Cardiac muscle cell (in vitro differentiated cells and primary cell): ENCODE results near the gene KIAA1549. TPM values are rescaled to one million over a fixed set of nuclear protein-coding genes. Genes with fewer than 3 reads are reported as not detected.

Experiments
- DNase-seq, 2 donors: peaks; one replicate each; pipeline versions ENCODE4 v3.0.0 to v3.0.0-alpha.2; 2010 to 2017; ENCODE audit warnings: low read depth in 1 of 2, low spot score in 1 of 2
- H3K27ac ChIP-seq: fragments of 200-600 bp; sonication (generic); 2 replicates; pipeline ENCODE4 v1.5.1; 2016
- H3K27me3 ChIP-seq: fragments of 200-600 bp; sonication (generic); 2 replicates; pipeline ENCODE4 v1.6.0; 2016; ENCODE audit warnings: control low read depth
- H3K36me3 ChIP-seq: fragments of 200-600 bp; sonication (generic); 2 replicates; pipeline ENCODE4 v1.5.1; 2016; ENCODE audit warnings: control low read depth
- H3K4me1 ChIP-seq: fragments of 200-600 bp; sonication (generic); 2 replicates; pipeline ENCODE4 v1.8.1; 2017; ENCODE audit warnings: low read depth, mild to moderate bottlenecking, mixed run types
- H3K4me3 ChIP-seq: fragments of 200-600 bp; sonication (generic); 2 replicates; pipeline ENCODE4 v1.5.1; 2016; ENCODE audit warnings: mild to moderate bottlenecking
- H3K9me3 ChIP-seq: fragments of 200-600 bp; sonication (generic); 2 replicates; pipeline ENCODE4 v1.5.1; 2017; ENCODE audit warnings: low read depth, mild to moderate bottlenecking, control low read depth
- polyA plus RNA-seq: library from polyadenylated mRNA; unstranded; fragments of >200 nt; fragmentation: Nextera tagmentation; extraction: Ambion mirVana; gene quantifications from 2 replicates; pipeline ENCODE4 v1.2.1, GENCODE V29; 2016
- total RNA-seq: library from RNA; depleted of rRNA; stranded (reverse); fragments of >200 nt; gene quantifications from 2 replicates; pipeline ENCODE4 v1.2.3, GENCODE V29; 2016
- TF ChIP-seq, protein P1 (sequence below): IDR thresholded peaks from 2 replicates; pipeline ENCODE4 v1.5.1; 2012; ENCODE audit warnings: low read depth, mild to moderate bottlenecking, low read length

KIAA1549 gene
- total and polyA plus RNA-seq, 2 experiments from 2014 or later = 7.5 to 13.6 TPM

DNA sequence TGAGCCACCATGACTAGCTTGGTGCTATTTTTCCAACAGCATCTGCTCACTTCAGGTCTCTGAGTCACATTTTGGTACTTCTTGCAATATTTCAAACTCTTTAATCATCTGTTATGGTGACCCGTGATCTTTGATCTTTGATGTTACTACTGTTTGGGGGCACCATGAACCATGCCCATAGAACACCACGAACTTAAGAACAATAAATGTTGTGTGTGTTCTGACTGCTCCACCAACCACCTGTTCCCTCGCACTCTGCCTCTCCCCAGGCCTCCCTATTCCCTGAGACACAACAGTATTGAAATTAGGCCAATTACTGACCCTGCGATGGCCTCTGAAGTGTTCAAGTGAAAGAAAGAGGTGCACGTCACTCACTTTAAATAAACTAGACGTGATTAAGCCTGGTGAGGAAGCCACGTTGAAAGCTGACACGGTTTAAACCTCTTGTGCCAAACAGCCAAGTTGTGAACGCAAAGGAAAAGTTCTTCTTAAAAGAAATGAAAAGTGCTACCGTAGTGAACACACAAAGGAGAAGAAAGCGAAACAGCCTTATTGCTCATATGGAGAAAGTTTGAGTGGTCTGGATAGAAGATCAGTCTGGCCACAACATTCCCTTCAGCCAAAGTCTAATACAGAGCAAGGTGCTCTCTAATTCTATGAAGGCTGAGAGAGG is 156.0 kb downstream of the KIAA1549 start:
- Histone ChIP-seq H3K36me3 (no peaks in the 10 kb centered on the region), H3K9me3 (no peaks in the 10 kb centered on the region), H3K4me1 (no peaks in the 10 kb centered on the region), H3K27me3 (no peaks in the 10 kb centered on the region), H3K27ac (no peak overlapping the region), H3K4me3 (no peak overlapping the region)
- TF ChIP-seq, protein P1, sequence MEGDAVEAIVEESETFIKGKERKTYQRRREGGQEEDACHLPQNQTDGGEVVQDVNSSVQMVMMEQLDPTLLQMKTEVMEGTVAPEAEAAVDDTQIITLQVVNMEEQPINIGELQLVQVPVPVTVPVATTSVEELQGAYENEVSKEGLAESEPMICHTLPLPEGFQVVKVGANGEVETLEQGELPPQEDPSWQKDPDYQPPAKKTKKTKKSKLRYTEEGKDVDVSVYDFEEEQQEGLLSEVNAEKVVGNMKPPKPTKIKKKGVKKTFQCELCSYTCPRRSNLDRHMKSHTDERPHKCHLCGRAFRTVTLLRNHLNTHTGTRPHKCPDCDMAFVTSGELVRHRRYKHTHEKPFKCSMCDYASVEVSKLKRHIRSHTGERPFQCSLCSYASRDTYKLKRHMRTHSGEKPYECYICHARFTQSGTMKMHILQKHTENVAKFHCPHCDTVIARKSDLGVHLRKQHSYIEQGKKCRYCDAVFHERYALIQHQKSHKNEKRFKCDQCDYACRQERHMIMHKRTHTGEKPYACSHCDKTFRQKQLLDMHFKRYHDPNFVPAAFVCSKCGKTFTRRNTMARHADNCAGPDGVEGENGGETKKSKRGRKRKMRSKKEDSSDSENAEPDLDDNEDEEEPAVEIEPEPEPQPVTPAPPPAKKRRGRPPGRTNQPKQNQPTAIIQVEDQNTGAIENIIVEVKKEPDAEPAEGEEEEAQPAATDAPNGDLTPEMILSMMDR = no peak
- DNase-seq = no peak

GRCh38 chr7:138822867-138823535 is 158.2 kb downstream of the KIAA1549 start:
- Histone ChIP-seq H3K36me3 (no peaks in the 10 kb centered on the region), H3K9me3 (no peaks in the 10 kb centered on the region), H3K27ac (no peak overlapping the region), H3K4me1 (no peaks in the 10 kb centered on the region), H3K27me3 (no peaks in the 10 kb centered on the region), H3K4me3 (no peak overlapping the region)
- TF ChIP-seq, protein P1 = no peak
- DNase-seq = no peak

- Histone ChIP-seq H3K4me1 (no peaks in the 10 kb centered on the region), H3K9me3 (no peaks in the 10 kb centered on the region), H3K27ac (no peak overlapping the region), H3K4me3 (no peak overlapping the region), H3K27me3 (no peaks in the 10 kb centered on the region), H3K36me3 (no peaks in the 10 kb centered on the region)
- DNase-seq = no peak
- TF ChIP-seq, protein P1 = no peak
Measured at GRCh38 chr7:138821912-138822311, 159.3 kb downstream of the KIAA1549 start.

DNA sequence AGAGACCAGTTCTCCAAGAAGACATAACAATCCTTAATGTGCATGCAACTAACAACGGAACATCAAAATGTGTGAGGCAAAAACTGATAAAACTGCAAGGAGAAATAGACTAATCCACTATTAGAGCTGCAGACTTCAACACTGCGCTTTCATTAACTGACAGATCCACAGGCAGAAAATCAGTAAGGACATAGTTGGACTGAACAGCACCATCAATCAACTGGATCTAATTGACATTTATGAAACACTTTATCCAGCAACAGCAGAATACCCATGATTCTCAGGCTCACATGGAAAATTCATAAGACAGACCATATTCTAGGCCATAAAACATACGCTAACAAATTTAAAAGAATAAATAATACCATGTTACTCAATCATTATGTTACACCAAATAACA is 161.6 kb downstream of the KIAA1549 start:
- Histone ChIP-seq H3K4me1 (no peaks in the 10 kb centered on the region), H3K27me3 (no peaks in the 10 kb centered on the region), H3K36me3 (no peaks in the 10 kb centered on the region), H3K9me3 (no peaks in the 10 kb centered on the region), H3K4me3 (no peak overlapping the region), H3K27ac (no peak overlapping the region)
- no peak for DNase-seq
- TF ChIP-seq, protein P1 = no peak

GRCh38 chr7:138816650-138817049 is 164.5 kb downstream of the KIAA1549 start:
- H3K27ac ChIP-seq = no peak overlapping the region
- TF ChIP-seq, protein P1 = no peak
- no peaks in the 10 kb centered on the region for H3K27me3 ChIP-seq
- H3K4me1 ChIP-seq = no peaks in the 10 kb centered on the region
- no peaks in the 10 kb centered on the region for H3K9me3 ChIP-seq
- DNase-seq = no peak
- no peak overlapping the region for H3K4me3 ChIP-seq
- no peaks in the 10 kb centered on the region for H3K36me3 ChIP-seq
